Medulla oblongata (tissue), 1 donor: Measurements from ENCODE around the gene PRDM7.
"Not testable (repeated sequence)": the region's sequence is repeated elsewhere in the genome, so short reads cannot be mapped to it uniquely, and the experiment has no call there.

Experiments used
- DNase-seq: peaks from one replicate; pipeline ENCODE4 v3.0.0-alpha.2; 2015; ENCODE audit errors: extremely low spot score

The PRDM7 gene

DNA sequence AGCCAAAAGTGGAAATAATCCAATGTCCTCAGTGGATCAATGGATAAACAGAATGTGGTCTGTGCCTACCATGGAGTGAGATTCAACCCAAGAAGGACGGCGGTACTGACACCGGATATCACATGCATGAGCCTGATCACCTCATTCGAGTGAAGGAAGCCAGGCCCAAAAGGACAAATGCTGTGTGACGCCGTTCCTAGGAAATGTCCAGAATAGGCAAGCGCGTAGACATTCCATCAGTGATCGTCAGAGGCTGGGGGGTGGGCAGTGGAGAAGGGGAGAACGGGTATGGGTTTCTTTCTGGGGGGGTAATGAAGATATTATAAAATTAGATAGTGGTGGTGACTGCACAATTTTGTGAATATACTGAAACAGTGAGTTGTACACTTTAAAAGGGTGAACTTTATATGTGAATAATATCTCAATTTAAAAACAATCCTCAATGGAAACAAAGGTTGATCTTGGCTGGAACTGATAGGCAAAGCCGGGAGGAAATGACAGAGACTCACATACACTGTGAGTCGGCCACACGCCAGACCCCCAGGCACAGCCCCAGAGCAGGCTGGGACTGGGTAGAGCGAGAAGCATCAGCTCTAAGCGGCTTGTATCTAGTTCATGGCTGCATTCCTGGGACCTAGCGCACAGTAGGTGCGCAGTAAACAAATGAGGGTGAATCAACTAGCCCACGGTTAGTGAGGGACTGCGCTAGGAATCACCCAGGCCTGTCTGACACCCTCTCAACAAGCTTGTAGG lies 61.4 kb downstream of the PRDM7 start:
- no peak for DNase-seq

DNA sequence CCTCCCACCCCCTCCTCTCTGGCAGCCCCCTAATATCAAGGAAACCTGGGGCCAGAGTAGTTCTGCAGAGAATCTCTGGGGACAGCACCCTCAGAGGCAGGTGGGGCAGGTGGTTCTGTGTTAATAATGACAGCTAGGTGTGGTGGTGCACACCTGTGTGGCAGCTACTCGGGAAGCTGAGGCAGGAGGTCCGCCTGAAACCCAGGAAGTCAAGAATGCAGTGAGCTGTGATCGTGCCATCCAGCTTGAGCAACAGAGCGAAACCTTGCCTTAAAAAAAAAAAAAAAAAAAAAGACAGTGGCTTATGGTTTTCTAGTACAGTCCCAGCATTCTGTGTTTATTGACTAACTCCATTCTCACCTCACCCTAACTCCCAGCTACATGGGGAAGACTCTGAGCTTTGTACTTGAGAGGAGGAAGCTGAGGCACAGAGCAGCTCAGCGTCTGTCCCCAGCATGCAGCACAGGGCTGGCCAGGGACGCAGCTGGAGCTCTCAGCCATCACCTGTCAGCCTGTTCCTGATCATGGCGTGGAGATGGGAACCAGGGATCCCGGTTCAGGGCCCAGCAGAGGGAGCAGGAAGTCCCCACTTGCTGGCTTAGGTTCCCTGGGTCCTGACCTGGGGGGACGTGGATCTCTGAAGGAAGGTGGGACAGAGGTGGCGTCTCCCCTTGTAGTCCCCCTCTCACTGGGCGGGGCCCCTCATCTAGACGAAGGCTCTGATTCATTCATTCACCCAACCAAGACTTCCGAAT lies 64.0 kb downstream of the PRDM7 start:
- DNase-seq = no peak

DNA sequence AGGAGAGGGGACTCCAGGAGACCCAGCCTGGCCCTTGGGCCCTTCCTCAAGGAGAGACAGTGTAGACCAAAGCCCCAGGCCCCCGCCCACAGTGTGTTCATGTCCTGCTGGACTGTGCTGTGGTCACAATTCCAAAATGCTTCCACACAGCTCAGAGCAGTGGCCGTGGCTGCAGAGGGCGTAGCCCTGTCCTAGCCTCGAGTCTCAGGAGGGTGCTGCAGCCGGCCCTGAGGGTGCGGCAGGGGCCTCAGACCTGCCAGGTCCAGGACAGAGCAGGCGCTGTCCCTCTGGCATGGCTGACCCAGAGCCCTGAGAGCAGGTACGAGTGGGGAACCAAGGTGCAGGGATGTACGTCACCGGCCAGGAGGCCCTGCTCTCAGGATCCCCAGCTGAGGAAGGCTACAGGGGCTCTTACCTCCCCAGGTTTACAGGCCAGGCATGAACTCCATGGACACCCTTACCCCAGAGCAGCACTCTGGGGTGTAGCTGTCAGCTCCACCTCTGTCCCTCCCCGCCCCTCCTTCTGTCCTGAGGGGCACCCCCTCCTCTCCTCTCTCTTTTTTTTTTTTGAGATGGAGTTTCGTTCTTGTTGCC lies 65.1 kb downstream of the PRDM7 start:
- DNase-seq = no peak

DNA sequence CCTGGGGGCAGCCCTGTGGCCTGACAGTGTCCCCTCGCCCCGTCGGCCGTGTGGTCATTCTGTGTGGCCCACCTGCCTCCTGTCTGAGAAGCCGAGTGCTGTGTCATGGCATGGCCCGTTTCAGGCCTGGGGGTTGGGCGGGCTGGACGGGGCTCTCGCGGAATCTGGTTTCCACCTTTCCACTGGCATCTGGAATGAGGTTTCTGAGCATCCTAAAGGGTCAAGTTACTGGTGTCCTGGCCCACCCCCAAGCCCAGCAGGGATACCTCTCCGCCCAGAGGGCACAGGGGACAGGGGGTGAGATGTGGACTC lies 65.7 kb downstream of the PRDM7 start:
- no peak for DNase-seq

DNA sequence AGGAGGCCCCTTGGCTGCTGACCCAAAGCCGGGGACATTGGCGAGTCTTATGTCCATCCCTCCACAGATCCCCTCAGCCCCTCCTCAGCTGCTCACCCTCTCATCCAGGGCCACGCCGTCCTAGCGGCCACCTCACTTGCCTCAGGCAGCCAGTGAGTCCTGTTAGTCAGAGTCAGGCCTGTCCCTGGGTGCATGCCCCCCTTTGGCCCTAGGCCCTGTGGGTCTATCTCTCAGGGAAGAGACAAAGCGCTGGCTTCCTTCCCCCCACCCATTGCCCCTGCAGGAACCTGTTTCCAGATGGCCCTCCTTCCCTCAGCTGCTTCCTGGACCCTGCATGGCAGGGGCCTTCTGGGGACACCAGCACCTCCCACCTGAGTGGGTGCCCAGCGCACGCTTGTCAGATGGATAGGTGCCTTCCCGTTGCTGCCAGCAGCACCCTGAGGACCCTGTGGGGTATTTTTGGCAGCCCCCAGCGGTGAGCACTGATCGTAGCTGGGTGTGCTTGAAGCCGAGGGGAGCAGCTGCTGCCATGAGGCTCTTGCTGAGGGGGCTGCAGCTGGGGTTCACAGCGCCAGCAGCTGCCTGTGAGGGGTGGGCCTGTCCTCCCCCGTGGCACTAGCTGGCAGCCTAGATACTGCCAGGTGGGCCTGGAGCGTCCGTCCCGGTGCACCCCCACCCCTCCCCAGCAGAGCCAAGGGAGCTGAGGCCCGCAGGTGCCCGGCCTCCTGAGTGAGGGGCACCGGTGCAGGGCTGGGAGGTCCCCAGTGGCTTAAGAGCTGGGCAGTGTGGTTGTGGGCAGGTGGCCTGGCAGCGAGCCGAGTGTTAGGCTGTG lies 66.2 kb downstream of the PRDM7 start:
- no peak for DNase-seq

DNA sequence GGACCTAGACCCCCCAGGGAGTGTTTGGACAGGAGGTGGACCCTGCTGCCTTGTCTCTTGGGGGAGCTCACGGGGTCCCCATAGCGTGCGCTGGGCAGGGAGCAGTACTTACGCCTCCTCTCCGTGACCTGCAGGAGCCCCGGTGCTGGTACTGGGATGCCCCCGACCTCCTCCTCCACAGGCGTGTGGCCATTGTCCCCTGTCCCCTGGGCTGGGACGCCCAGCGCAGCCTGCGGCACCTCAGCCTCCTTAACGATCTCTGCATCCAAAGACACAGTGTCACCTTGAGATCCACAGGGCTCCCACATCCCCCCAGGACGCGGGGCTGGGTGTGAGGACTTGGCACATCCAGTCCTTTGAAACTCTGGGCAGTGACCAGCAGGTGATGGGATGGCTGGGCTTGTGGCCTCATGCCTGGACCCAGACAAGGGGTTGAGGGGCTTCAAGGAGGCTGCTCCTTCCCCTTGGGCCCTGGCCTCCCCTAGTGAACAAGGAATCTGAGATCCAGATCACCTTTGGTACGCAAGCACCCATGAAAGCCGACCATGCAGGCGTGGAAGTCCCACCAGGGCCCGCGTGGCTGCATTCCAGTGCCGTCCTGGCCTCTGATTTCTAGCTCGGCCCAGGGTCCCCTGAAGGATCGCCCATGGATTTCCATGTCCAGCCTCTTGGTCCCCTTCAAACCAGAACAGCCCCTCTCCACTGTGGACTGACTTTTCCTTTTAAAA lies 67.8 kb downstream of the PRDM7 start:
- no peak for DNase-seq

DNA sequence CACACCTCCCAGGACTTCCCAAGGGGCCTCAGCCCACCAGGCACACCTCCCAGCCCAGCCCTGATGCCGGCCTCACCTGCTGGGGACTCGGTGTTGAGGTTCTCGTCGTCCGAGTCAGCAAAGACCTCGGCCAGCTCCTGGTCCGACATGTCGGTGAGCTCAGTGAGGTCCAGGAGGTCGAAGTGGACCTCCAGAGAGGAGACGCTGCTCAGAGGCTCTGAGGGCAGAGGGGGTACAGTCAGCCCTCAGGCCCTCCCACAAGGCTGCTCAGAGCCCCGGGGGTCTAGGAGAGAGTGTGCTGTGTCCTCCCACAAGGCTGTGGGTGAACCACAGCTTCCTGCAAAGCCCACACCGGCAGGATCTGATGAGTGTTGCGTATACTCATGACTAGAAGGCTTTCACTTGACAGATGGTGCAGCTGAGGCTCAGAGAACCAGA lies 68.4 kb downstream of the PRDM7 start:
- no peak for DNase-seq

DNA sequence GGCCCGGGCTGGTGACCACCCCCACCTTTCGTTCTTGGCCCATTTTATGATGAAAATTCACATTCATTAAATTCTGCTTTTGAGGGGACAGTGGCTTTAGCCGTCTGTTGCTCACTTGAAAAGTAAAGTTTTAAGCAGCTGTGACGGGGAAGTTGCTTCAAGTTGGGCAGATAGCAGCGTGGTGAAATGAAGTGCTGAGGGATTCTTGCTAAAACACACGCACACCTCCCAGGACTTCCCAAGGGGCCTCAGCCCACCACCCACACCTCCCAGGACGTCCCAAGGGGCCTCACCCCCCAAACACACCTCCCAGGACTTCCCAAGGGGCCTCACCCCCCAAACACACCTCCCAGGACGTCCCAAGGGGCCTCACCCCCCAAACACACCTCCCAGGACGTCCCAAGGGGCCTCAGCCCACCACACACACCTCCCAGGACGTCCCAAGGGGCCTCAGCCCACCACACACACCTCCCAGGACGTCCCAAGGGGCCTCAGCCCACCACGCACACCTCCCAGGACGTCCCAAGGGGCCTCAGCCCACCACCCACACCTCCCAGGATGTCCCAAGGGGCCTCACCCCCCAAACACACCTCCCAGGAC lies 69.4 kb downstream of the PRDM7 start:
- DNase-seq = not testable (repeated sequence)

DNA sequence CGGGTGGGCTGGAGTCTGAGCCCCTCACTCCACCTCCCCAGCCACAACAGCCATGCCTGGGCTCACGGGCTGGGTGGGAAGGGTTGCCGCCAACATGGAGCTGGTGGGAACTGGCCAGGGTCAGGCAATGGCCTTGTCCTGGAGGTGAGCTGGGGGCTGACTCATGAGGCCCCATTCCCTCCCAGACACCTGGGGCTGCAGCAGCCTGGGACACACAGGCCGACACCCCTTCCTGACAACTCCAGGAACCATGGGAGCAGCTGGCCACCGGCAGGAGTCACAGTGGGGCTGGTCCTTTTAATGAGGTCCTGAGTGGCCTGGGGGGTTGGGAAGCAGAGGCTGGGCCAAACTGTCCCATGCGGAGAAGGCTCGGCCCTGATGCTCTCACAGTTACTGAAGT lies 70.1 kb downstream of the PRDM7 start:
- DNase-seq = no peak
